HFFc6 (cell line): ENCODE data around the gene ODR4. TPM values are rescaled to one million over a fixed set of nuclear protein-coding genes. Genes with fewer than 3 reads are reported as not detected.
"Not testable (repeated sequence)": the region's sequence is repeated elsewhere in the genome, so short reads cannot be mapped to it uniquely, and the experiment has no call there.

ENCODE experiments used
- DNase-seq: peaks from one replicate; pipeline ENCODE4 v3.0.0-alpha.2; 2018
- H3K27ac Mint-ChIP-seq: 2 replicates; pipeline ENCODE4 v1.8.0; 2020; ENCODE audit warnings: mild to moderate bottlenecking, mixed read lengths
- H3K27me3 Mint-ChIP-seq: 2 replicates; pipeline ENCODE4 v1.8.0; 2021; ENCODE audit warnings: mild to moderate bottlenecking, moderate library complexity, mixed read lengths; ENCODE audit not compliant: insufficient read depth
- H3K36me3 Mint-ChIP-seq: 2 replicates; pipeline ENCODE4 v1.8.0; 2021; ENCODE audit warnings: low read depth, mixed read lengths
- H3K4me1 Mint-ChIP-seq: 2 replicates; pipeline ENCODE4 v1.8.0; 2020; ENCODE audit warnings: low read depth, mixed read lengths
- H3K4me3 Mint-ChIP-seq: 2 replicates; pipeline ENCODE4 v1.8.0; 2020; ENCODE audit warnings: mild to moderate bottlenecking, moderate library complexity, mixed read lengths
- H3K9me3 Mint-ChIP-seq: 2 replicates; pipeline ENCODE4 v1.8.0; 2020; ENCODE audit warnings: mild to moderate bottlenecking, mixed read lengths
- total RNA-seq, 6 experiments: library from RNA; stranded (reverse); fragmentation: NEBNext Ultra II Directional; extraction: Animal tissue kit (Norgen Biotek cat#: 25700); gene quantifications; 2 replicates in 1 of 6; 3 replicates in 5 of 6; pipeline ENCODE4 v1.2.3, GENCODE V29; 2021
- TF ChIP-seq, protein P1 (sequence below): fragments of 200-600 bp; sonication (generic); IDR thresholded peaks from 2 replicates; pipeline ENCODE4 v1.5.0; 2021; ENCODE audit warnings: antibody characterized with exemption, mild to moderate bottlenecking

Gene ODR4
- total RNA-seq, 6 experiments from 2014 or later, result 10.1 to 15.9 (median 13.1) TPM

DNA sequence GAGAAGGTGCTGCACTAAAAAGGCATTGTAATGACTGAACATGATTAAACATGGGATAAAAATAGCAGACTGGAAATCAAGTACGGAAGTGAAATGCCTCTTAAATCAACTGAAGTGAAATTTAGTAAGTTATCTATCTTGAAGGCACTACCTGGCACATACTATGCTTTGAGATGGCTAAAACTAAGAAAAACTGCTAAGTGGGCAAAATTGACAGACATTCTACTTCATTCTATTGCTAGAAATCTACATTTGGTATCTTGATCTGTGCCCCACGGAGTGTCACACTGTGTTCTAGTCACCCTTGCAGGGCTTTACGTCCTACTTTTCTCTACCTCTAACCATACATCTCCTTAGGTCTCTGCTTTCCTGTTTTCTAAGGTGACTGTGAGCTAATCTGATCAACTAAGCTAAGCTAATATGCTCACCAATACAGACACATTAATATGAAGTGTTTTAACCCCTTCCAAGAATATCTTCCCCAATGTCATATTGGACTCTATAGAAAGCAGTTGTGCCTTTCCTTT lies 81.2 kb downstream of the ODR4 start:
- Mint-ChIP-seq H3K9me3 (no peaks in the 10 kb centered on the region), H3K36me3 (no peaks in the 10 kb centered on the region), H3K4me3 (no peak overlapping the region), H3K27ac (no peak overlapping the region), H3K27me3 (no peaks in the 10 kb centered on the region), H3K4me1 (no peaks in the 10 kb centered on the region)
- DNase-seq, result no peak
- TF ChIP-seq, protein P1, sequence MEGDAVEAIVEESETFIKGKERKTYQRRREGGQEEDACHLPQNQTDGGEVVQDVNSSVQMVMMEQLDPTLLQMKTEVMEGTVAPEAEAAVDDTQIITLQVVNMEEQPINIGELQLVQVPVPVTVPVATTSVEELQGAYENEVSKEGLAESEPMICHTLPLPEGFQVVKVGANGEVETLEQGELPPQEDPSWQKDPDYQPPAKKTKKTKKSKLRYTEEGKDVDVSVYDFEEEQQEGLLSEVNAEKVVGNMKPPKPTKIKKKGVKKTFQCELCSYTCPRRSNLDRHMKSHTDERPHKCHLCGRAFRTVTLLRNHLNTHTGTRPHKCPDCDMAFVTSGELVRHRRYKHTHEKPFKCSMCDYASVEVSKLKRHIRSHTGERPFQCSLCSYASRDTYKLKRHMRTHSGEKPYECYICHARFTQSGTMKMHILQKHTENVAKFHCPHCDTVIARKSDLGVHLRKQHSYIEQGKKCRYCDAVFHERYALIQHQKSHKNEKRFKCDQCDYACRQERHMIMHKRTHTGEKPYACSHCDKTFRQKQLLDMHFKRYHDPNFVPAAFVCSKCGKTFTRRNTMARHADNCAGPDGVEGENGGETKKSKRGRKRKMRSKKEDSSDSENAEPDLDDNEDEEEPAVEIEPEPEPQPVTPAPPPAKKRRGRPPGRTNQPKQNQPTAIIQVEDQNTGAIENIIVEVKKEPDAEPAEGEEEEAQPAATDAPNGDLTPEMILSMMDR, result no peak

DNA sequence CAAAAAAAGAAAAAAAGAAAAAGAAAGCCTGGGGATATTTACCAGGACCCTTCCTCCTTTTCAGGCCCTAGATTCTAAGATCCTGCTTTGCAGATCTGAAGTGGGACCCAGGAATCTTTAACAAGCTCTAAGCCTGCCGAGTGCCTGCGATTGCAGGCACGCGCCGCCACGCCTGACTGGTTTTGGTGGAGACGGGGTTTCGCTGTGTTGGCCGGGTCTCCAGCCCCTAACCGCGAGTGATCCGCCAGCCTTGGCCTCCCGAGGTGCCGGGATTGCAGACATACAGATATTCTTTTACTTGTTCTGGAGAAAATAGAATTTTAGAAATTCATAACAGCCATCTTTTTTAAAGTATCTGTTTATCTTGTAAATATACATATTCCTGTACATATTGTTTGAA lies 83.5 kb downstream of the ODR4 start:
- not testable (repeated sequence) for DNase-seq, H3K36me3 Mint-ChIP-seq, H3K27me3 Mint-ChIP-seq, H3K4me1 Mint-ChIP-seq, H3K9me3 Mint-ChIP-seq, H3K4me3 Mint-ChIP-seq, H3K27ac Mint-ChIP-seq

DNA sequence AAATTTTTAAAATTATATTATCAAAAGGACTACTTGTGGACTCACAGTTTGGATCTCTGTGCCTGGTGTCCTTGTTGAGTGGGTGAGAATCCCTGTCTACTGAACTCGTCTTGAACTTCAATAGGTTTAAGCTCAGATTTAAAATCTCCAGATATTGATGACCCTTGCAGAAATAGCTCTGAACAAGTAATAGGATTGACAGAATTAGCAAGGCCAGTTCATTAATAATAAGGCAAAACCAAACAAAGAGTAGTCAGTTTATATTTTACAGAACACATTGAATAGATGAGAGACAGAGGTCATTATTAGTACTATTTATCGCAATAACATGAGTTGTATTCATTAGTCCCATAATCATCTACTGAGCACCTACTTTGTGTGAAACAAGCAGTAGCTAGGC lies 85.4 kb downstream of the ODR4 start, which contains the start of gene PDC:
PDC (minus strand) TSS at position 101 of the 400 bp plus-strand sequence. CDS start 11,655 bp downstream, outside the sequence.
- TF ChIP-seq, protein P1, result no peak

DNA sequence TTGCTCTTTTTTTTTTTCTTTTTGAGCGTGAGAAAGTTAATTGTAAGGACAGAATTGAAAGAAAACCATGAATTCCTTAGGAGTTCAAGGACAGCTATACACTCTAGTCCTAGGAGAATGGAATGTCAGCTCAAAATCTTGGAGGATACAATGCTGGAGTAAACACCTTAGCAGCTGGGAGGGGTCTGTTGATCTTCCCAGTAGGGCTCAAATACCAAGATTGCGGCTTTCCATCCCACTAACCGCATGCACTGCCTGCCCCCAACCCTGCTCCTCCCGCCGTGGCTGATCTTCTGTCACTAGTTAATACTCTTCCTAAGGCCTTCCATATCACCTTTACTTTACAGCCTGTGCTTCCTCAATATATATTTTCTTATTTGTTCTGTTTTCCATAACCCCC lies 87.9 kb downstream of the ODR4 start:
- DNase-seq, result no peak
- peaks cover 7% of the 10 kb centered on the region for H3K4me1 Mint-ChIP-seq
- H3K9me3 Mint-ChIP-seq, result no peaks in the 10 kb centered on the region
- TF ChIP-seq, protein P1, result no peak
- H3K4me3 Mint-ChIP-seq, result no peak overlapping the region
- H3K27me3 Mint-ChIP-seq, result no peaks in the 10 kb centered on the region; the same call in 1 of the 2 replicates
- H3K27ac Mint-ChIP-seq, result no peak overlapping the region
- no peaks in the 10 kb centered on the region for H3K36me3 Mint-ChIP-seq

More for the DNA sequence above, 85.4 kb downstream of the ODR4 start, which contains the start of gene PDC:
- H3K36me3 Mint-ChIP-seq, result no peaks in the 10 kb centered on the region
- DNase-seq, result no peak
- H3K27me3 Mint-ChIP-seq, result no peaks in the 10 kb centered on the region; the same call in 1 of the 2 replicates
- no peaks in the 10 kb centered on the region for H3K9me3 Mint-ChIP-seq
- no peak within 1 kb of the TSS for H3K27ac Mint-ChIP-seq
- H3K4me1 Mint-ChIP-seq, result peaks cover 3% of the 10 kb centered on the region
- no peak within 1 kb of the TSS for H3K4me3 Mint-ChIP-seq

DNA sequence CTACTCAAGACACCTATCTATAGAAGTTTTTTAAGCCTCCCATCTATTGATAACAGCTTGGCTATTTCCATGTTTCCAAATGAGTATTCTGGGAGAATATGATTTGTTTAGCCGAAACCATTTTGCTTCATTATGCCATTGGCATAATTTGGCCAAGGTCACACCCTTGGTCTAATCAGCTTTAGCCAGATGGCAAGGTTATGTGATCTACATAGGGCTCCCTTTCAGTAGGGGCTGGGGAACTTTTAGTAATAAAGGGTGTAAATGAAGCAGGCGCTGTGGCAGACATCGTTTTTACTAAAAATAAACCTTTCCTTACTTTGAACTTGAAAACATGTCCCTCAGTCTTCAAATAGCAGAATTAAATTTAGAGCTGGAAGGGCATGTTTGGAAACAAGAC lies 88.3 kb downstream of the ODR4 start:
- TF ChIP-seq, protein P1, result no peak
- H3K9me3 Mint-ChIP-seq, result no peaks in the 10 kb centered on the region

DNA sequence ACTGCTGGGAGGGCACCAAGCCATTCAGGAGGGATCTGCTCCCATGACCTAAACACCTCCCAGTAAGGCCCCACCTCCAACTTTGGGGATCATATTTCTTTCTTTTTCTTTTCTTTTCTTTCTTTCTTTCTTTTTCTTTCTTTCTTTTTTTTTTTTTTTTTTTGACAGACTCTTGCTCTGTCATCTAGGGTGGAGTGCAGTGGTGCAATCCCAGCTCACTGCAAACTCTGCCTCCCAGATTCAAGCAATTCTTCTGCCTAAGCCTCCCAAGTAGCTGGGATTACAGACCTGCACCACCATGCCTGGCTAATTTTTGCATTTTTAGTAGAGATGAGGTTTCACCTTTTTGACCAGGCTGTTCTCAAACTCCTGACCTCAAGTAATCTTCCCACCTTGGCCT lies 89.9 kb downstream of the ODR4 start:
- DNase-seq, H3K27ac Mint-ChIP-seq, H3K27me3 Mint-ChIP-seq, H3K4me3 Mint-ChIP-seq, H3K4me1 Mint-ChIP-seq, H3K9me3 Mint-ChIP-seq, H3K36me3 Mint-ChIP-seq: not testable (repeated sequence)

More for the DNA sequence above, 88.3 kb downstream of the ODR4 start:
- Mint-ChIP-seq H3K27ac (no peak overlapping the region), H3K4me1 (peaks cover 7% of the 10 kb centered on the region), H3K36me3 (no peaks in the 10 kb centered on the region), H3K27me3 (no peaks in the 10 kb centered on the region; the same call in 1 of the 2 replicates), H3K4me3 (no peak overlapping the region)
- DNase-seq, result no peak
